IMR-90 (cell line): ENCODE data around the gene FAM111A. TPM values are rescaled to one million over a fixed set of nuclear protein-coding genes. Genes with fewer than 3 reads are reported as not detected.

Experiments used
- ATAC-seq: fragments of 200-7000 bp; cut with Tn5 transposase; 2 replicates; pipeline ENCODE4 v1.9.1; 2020; ENCODE audit warnings: low read depth, mild to moderate bottlenecking, moderate library complexity
- BruUV-seq: library from RNA; stranded (reverse); fragments of 400-500 nt; replicated peaks from 2 replicates; lab custom pipeline; 2021; lab: Mats Ljungman, UMichigan
- CTCF ChIA-PET: fragments of 300-600 bp; formaldehyde crosslinking; extraction: SDS; loops from one replicate; lab custom pipeline; 2021; ENCODE audit warnings: antibody characterized with exemption; lab: Yijun Ruan, JAX
- POLR2A ChIA-PET: fragments of 300-600 bp; sonication (Branson Sonifier 250); formaldehyde crosslinking; loops from one replicate; lab custom pipeline; 2022; ENCODE audit warnings: antibody characterized with exemption; ENCODE audit not compliant: unreplicated experiment; lab: Charles Lee
- DNase-seq: peaks from one replicate; pipeline ENCODE4 v3.0.0; 2013
- H2AFZ ChIP-seq: replicated peaks from 2 replicates; pipeline ENCODE3; 2013; ENCODE audit warnings: low read length, mild to moderate bottlenecking; ENCODE audit not compliant: poor library complexity
- H2AK5ac ChIP-seq: 2 replicates; pipeline ENCODE4 v1.6.1; 2013; ENCODE audit warnings: low read depth, low read length, inconsistent platforms
- H2AK9ac ChIP-seq: replicated peaks from 2 replicates; pipeline ENCODE3; 2013; ENCODE audit warnings: mild to moderate bottlenecking, low read depth, low read length, moderate library complexity; ENCODE audit not compliant: poor library complexity
- H2BK120ac ChIP-seq: 2 replicates; pipeline ENCODE4 v1.6.1; 2013; ENCODE audit warnings: low read depth, low read length, inconsistent platforms
- H2BK15ac ChIP-seq: 3 replicates; pipeline ENCODE4 v1.6.1; 2013; ENCODE audit warnings: low read depth, low read length, inconsistent platforms
- H2BK20ac ChIP-seq: 2 replicates; pipeline ENCODE4 v1.6.1; 2013; ENCODE audit warnings: low read depth, mild to moderate bottlenecking, inconsistent platforms, low read length, moderate library complexity
- H2BK5ac ChIP-seq: 2 replicates; pipeline ENCODE4 v1.6.1; 2013; ENCODE audit warnings: mild to moderate bottlenecking, low read depth, low read length, inconsistent platforms; ENCODE audit not compliant: poor library complexity, severe bottlenecking
- H3K14ac ChIP-seq: replicated peaks from 2 replicates; pipeline ENCODE4 v1.6.1; 2013; ENCODE audit warnings: low read depth, low read length, inconsistent platforms
- H3K18ac ChIP-seq: 2 replicates; pipeline ENCODE4 v1.6.1; 2013; ENCODE audit warnings: low read depth, low read length, control low read depth
- H3K23ac ChIP-seq: 2 replicates; pipeline ENCODE4 v1.6.1; 2013; ENCODE audit warnings: low read depth, low read length, inconsistent platforms
- H3K27ac ChIP-seq: 2 replicates; pipeline ENCODE4 v1.5.1; 2013; ENCODE audit warnings: mild to moderate bottlenecking, control low read depth, low read length; ENCODE audit not compliant: insufficient read depth
- H3K27me3 ChIP-seq: 2 replicates; pipeline ENCODE4 v1.6.1; 2013; ENCODE audit warnings: low read length; ENCODE audit not compliant: control insufficient read depth, insufficient read depth
- H3K36me3 ChIP-seq: 2 replicates; pipeline ENCODE4 v1.6.1; 2013; ENCODE audit warnings: low read length, mixed read lengths; ENCODE audit not compliant: control insufficient read depth, insufficient read depth
- H3K4ac ChIP-seq: 2 replicates; pipeline ENCODE4 v1.6.1; 2013; ENCODE audit warnings: low read depth, low read length, inconsistent platforms
- H3K4me1 ChIP-seq: 2 replicates; pipeline ENCODE4 v1.6.1; 2013; ENCODE audit warnings: low read length, mixed read lengths; ENCODE audit not compliant: control insufficient read depth, insufficient read depth
- H3K4me2 ChIP-seq: 2 replicates; pipeline ENCODE4 v1.6.1; 2013; ENCODE audit warnings: low read depth, mild to moderate bottlenecking, control low read depth, low read length, moderate library complexity
- H3K4me3 ChIP-seq: 2 replicates; pipeline ENCODE4 v1.5.1; 2013; ENCODE audit warnings: low read depth, mild to moderate bottlenecking, control low read depth, low read length, moderate library complexity; ENCODE audit not compliant: insufficient read depth
- H3K56ac ChIP-seq: 2 replicates; pipeline ENCODE4 v1.6.1; 2013; ENCODE audit warnings: low read length, inconsistent platforms; ENCODE audit not compliant: insufficient read depth; ENCODE audit errors: extremely low read depth
- H3K79me1 ChIP-seq, 2 experiments: 2 replicates each; pipeline ENCODE4 v1.6.1; 2013; ENCODE audit warnings: low read length in 2 of 2, inconsistent platforms in 1 of 2, low read depth in 1 of 2
- H3K9ac ChIP-seq: 2 replicates; pipeline ENCODE4 v1.6.1; 2013; ENCODE audit warnings: low read depth, low read length, control low read depth
- H3K9me1 ChIP-seq: 2 replicates; pipeline ENCODE4 v1.6.1; 2013; ENCODE audit warnings: low read length, inconsistent platforms; ENCODE audit not compliant: insufficient read depth
- H3K9me3 ChIP-seq: 2 replicates; pipeline ENCODE4 v1.6.1; 2013; ENCODE audit warnings: low read length; ENCODE audit not compliant: control insufficient read depth, insufficient read depth
- H4K20me1 ChIP-seq: 2 replicates; pipeline ENCODE4 v1.6.1; 2013; ENCODE audit warnings: low read length, inconsistent platforms; ENCODE audit not compliant: insufficient read depth
- H4K5ac ChIP-seq: 2 replicates; pipeline ENCODE4 v1.6.1; 2013; ENCODE audit warnings: mild to moderate bottlenecking, low read depth, low read length, control low read depth
- H4K8ac ChIP-seq, 2 experiments: 2 replicates each; pipeline ENCODE4 v1.6.1; 2013; ENCODE audit warnings: low read depth in 2 of 2, low read length in 2 of 2, control low read depth in 1 of 2, inconsistent platforms in 1 of 2
- H4K91ac ChIP-seq: 2 replicates; pipeline ENCODE4 v1.6.1; 2013; ENCODE audit warnings: low read depth, low read length, inconsistent platforms; ENCODE audit not compliant: insufficient read depth
- CHD1 ChIP-seq: IDR thresholded peaks from 2 replicates; pipeline ENCODE4 v1.6.1; 2012; ENCODE audit warnings: low read depth, low read length, improper control_type of control experiment
- MAFK ChIP-seq: IDR thresholded peaks from 2 replicates; pipeline ENCODE4 v1.6.1; 2012; ENCODE audit warnings: low read depth, low read length, improper control_type of control experiment
- NFE2L2 ChIP-seq: fragments of 150-350 bp; IDR thresholded peaks from 2 replicates; pipeline ENCODE4 v1.6.1; 2016; ENCODE audit warnings: low read depth, mild to moderate bottlenecking, low read length
- POLR2A ChIP-seq: IDR thresholded peaks from 2 replicates; pipeline ENCODE4 v1.6.1; 2012; ENCODE audit warnings: mild to moderate bottlenecking, low read depth, low read length
- RAD21 ChIP-seq: IDR thresholded peaks from 2 replicates; pipeline ENCODE4 v1.6.1; 2012; ENCODE audit warnings: low read length, improper control_type of control experiment
- WGBS, 2 experiments: methylation state at CpG; one replicate each; pipeline versions ENCODE4 v1.1.5 to v1.1.7; 2013; ENCODE audit warnings: missing lambda C conversion rate in 2 of 2; ENCODE audit not compliant: insufficient read length in 1 of 2; ENCODE audit errors: extremely low coverage in 2 of 2; 5-methylcytosine and 5-hydroxymethylcytosine counted together
- dilution Hi-C: fragments of 300-500 bp; cut with HindIII; formaldehyde crosslinking; loops from one replicate; pipeline ENCODE4 v1.14.3; 2018; ENCODE audit warnings: low sequenced_read_pairs; ENCODE audit not compliant: unreplicated experiment
- in situ Hi-C: fragments of 300-500 bp; cut with MboI; formaldehyde crosslinking; loops from 3 replicates; pipeline ENCODE4 v1.14.3; 2019; ENCODE audit warnings: low sequenced_read_pairs, inconsistent platforms, mixed read lengths
- intact Hi-C: fragments of 100-400 bp; cut with micrococcal nuclease; formaldehyde crosslinking; loops from 2 replicates; pipeline ENCODE4 v1.10.0; 2022
- polyA plus RNA-seq, 3 experiments: library from polyadenylated mRNA; depleted of rRNA; stranded (reverse); fragments of >200 nt; gene quantifications; 2 replicates each; pipeline ENCODE4 v1.2.3, GENCODE V29; 2012; ENCODE audit warnings: low replicate concordance in 1 of 3
- total RNA-seq: library from RNA; depleted of rRNA; stranded (reverse); fragments of >200 nt; gene quantifications from 2 replicates; pipeline ENCODE4 v1.2.3, GENCODE V29; 2012

Gene FAM111A
- total and polyA plus RNA-seq, 2 of the 4 experiments (the other 2 are of a cell fraction), result 19.9 to 36.4 TPM

DNA sequence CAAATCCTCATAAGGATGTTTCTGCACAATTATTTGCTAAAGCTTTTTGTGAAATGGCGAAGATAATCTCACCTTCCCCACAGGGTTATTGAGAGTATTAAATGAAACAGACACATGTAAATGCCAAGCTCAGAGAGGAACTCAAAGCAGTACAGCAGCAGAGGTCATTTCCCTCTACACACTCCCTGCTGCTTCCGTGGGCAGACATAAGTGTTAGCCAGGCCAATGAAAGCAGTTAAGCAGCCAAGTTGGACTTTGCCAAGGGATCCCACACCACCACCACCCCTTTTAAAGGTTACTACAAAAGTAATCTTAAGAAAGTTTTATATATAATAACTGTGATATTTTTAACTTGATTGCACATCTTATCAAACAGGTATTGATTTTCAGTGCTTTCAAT is 4.0 kb upstream of the FAM111A start:
- 80% methylated on average over 1 of the region's 2 CpGs; no CpG with 5 or more reads in 1 of the 2 experiments for WGBS, 2 experiments
- Histone ChIP-seq H2BK5ac (no peak overlapping the region), H3K9me1 (no peaks in the 10 kb centered on the region), H3K27me3 (no peaks in the 10 kb centered on the region), H3K79me1 (peaks cover 0 to 8% of the 10 kb centered on the region in 2 experiments; a peak in 2 of 4 replicates), H4K5ac (no peak overlapping the region), H3K9me3 (no peaks in the 10 kb centered on the region), H3K4me1 (no peaks in the 10 kb centered on the region), H2BK15ac (no peak overlapping the region), H2AFZ (no peak overlapping the region), H3K4ac (no peak overlapping the region), H4K20me1 (no peaks in the 10 kb centered on the region), H3K4me2 (no peak overlapping the region), H3K36me3 (peaks cover 4% of the 10 kb centered on the region), H4K8ac (no peak overlapping the region), H2AK9ac (no peak overlapping the region), H3K4me3 (no peak overlapping the region), H3K14ac (no peak overlapping the region), H4K91ac (no peak overlapping the region), H2BK20ac (no peak overlapping the region), H3K27ac (no peak overlapping the region), H3K23ac (no peak overlapping the region), H2AK5ac (no peak overlapping the region), H3K56ac (no peak overlapping the region), H3K9ac (no peak overlapping the region), H3K18ac (no peak overlapping the region), H2BK120ac (no peak overlapping the region)
- in situ Hi-C loops, result loop anchor here (5.0 kb wide), 1 partner anchor 81 kb away; no protein-coding TSS in a partner anchor
- dilution Hi-C loops, result no loop called here
- ChIA-PET POLR2A (no interaction called here), CTCF (no interaction called here)
- no peak for DNase-seq
- ATAC-seq, result no peak
- intact Hi-C loops, result loop anchor here (5.0 kb wide), 1 partner anchor 486 kb away; no protein-coding TSS in a partner anchor
- no peak for TF ChIP-seq NFE2L2
- TF ChIP-seq POLR2A, result no peak
- no peak for TF ChIP-seq MAFK
- TF ChIP-seq RAD21, result no peak
- no peak for TF ChIP-seq CHD1
- BruUV-seq, result no TSS peak
